NCI-H526 (cell line): Measurements from ENCODE around the gene ZFYVE27.

ENCODE experiments used
- DNase-seq, 2 experiments: peaks; one replicate each; lab custom pipeline; 2025; lab: John Stamatoyannopoulos, UW

Gene ZFYVE27

DNA sequence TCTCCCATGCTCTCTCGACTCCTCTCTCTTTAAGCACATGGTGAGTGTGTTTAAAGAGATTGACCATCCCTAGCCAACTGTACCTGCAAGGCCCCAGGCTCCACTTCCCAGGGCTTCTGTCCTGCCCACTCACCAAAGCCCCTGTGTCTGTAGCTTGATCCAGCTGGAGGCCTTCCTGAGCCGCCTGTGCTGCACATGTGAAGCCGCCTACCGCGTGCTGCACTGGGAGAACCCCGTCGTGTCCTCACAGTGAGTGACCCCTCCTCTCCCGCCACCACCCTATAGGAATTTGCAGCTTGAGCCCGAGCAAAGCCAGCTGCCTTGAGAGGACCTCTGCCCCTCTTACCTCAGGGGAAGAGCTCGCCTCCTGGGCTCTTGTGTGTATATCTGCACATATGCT, 11.2 kb downstream of the ZFYVE27 start:
- DNase-seq: no peak

DNA sequence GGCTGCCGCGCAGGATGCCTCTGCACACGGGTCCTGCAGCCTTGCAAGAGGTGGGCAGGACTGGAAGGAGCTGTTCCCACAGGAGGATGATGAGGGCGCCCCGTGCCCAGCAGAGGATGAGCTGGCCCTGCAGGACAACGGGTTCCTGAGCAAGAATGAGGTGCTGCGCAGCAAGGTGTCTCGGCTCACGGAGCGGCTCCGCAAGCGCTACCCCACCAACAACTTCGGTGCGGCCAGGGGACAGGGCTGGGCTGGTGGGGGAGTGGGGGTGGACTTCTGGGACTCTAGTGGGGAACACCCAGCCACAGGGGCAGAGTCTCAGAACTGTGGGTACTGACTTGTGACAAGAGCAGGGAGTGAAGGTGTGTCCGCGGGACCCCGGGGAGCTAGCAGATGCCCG, 16.0 kb downstream of the ZFYVE27 start:
- DNase-seq: no peak

DNA sequence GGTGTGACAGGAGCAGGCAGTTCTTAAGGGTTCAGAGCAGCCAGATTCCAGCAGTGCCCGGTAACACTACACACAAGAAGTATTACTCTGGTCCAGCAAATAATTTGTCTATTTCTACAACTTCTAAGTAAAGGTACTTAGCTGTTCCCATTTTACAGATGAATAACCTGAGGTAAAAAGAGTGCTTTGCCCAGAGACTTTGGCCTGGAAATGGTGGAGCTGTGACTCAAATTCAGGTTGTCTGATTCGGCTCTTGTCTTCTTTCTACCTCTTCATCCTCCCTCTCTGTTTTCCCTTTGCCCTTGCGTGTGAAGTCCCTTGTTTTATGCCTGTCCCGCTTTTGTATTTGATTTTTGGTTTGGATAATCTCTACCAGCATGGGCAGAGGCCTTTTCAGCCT, 17.8 kb downstream of the ZFYVE27 start:
- no peak for DNase-seq

DNA sequence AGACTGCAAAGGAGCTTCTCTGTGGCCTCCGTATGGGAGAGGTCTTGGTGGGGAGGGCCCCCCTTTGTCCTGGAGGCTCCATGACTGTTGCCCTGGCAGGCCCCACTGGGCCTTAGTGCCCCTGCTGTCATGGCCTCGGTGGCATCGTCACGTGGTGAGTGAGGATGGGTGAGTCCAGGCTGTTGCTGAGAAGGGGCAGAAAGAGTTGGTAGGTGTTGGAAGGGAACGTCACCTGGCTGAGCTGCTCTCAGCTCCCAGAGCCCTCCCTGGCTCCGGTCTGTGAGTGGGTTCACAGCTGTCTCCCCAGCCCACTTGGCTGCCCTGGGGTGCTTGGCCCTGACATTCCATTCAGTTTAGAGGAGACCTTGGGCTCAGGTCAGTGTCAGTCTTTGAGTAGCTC, 18.8 kb downstream of the ZFYVE27 start:
- no peak for DNase-seq

DNA sequence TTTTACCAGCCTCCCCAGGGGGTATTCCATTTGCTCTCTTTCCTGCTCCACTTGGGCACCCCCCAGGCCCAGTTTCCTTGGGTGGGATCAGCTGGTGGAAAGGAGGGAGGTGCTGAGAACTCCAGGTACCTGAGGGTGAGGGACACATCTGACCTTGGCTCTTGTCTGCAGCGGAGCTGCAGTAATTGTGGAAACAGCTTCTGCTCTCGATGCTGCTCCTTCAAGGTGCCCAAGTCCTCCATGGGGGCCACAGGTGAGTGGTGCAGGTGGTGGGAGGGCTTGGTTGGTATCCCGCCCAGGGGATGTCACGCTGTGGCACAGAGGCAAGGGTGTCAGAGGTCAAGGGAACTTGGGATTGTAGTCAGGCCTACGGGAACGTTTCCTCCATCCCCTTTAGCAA, 20.5 kb downstream of the ZFYVE27 start:
- DNase-seq: no peak

DNA sequence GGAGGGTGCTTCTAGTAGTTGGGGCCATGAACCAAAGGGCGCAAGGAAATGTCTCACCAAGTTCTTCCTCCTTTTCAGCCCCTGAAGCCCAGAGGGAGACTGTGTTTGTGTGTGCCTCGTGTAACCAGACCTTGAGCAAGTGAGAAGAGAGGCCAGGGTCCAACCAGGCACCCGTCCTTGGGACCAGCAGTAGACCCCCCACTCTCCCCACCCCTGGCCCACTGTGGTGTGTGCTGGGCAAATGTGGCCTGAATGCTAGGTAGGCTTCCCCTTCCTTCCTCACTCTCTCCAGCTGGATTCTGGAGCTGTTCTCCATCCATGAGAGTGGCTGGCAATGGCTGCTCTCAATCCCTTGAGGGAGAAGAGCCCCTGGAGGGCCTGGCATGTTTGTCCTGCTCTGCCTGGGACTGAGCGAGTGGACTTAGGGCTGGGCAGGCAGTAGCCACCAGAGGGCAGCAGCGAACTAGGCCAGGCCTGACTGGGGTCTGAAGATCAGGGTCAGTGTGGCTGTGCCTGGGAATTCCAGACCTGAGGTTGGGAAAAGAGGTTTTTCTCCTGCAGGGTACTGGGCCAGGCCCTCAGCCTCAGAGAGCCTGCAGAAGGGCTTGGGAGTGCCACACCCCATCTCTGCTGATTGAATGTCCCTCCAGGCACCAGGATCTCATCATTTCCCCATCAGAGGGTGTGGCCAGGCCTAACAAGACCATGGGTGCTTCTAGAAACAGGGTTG, 22.4 kb downstream of the ZFYVE27 start:
- peak in 1 of 2 experiments; percentile 60 for DNase-seq

DNA sequence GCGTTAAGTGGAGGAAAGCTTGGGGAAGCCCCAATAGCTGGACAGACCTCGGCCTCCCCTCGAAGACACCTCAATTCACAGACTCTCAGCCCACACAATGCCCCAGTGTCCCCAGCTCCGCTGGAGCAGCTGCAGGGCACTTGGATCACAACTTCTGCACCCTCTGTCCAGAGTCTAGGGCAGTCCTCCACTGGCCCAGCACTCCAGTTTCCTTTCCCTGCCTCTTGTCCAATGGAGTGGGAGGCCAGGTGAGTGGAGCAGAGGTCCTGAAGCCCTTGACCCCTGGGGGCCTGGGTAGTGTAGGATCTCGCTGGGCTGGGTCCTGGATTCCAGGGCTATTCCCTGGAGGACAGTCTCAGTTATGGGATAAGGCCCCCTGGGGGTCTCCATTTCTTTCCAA, 23.0 kb downstream of the ZFYVE27 start:
- no peak for DNase-seq

DNA sequence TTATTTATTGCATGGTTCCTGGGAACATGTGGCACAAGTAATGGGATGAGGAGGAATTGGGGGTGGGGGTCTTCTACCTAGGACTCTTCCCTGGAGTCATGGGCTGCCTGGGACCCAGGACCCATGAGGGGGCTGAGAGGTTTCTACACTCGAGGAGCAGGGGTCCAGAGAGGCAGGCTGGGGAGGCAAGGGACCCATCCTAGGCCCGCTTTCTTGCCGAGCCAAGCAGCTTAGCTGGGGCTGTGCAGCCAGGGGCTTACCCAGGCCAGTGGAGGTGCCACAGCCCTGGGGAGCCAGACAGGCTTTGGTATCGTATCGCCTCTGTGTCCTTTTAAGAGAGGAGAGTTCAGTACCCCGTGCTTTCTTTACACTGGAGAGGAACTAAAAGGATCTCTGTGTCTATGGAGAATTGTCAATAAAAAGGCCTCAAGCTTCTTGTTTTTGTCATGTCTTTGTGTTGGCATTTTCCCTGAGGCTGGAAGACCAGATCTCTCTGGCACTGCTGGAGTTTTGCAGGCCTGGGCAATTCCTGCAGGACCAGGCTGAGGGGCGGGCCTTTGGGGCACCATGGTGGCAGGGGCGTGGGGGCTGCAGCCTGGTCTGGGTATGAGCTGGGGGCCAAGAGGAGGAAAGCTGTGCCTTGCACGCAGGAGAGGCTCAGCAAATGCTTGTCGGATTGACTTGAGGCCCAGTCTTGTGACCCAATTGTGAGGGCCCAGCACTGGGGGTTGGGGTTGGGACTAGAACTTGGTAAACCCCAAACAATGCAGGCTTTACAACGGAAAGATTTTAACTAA, 23.7 kb downstream of the ZFYVE27 start:
- no peak for DNase-seq

DNA sequence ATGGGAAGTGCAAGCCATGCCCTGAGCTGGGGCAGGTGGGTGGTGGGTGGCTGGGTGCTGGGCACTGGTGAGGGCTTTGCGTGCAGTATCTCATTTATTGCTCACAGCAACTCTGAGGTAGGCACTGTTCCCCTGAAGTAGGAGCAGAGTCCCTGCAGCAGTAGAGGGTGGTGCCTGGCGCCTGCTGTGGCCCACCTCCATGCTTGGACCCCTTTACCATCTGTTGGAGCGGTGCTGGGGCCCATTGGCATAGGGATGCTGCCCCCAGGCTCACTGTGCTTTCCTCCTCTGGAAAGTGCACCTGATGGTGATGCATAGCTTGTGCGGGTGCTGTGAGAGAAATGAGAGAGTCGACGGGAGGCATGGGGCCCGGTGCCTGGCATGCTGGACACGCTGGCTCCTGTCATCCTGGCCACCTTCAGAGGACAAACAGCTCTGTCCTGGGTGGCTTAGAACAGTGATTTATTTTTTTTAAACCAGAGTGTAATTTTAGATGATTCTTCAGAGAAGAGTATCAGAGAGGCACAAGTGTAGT, 24.5 kb downstream of the ZFYVE27 start:
- no peak for DNase-seq

DNA sequence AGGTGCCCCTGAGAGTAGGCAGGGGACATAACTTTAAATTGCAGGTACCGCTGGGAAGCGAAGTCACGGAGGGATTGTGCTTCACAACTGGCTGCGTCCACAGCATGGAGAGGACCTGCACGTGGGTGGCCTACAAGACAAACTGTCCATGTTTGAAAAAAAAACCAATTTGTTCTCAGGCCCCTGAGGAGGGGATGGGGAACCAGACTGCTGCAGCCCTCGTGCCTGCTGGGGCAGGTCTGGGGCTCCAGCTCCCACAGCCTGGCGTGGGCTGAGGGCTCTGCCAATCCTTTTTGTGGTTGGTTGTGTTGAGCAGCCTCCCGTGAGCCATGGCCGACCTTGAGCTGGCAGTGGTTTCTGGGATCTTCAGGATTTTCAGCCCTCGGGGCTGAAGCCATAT, 25.1 kb downstream of the ZFYVE27 start:
- DNase-seq: no peak

DNA sequence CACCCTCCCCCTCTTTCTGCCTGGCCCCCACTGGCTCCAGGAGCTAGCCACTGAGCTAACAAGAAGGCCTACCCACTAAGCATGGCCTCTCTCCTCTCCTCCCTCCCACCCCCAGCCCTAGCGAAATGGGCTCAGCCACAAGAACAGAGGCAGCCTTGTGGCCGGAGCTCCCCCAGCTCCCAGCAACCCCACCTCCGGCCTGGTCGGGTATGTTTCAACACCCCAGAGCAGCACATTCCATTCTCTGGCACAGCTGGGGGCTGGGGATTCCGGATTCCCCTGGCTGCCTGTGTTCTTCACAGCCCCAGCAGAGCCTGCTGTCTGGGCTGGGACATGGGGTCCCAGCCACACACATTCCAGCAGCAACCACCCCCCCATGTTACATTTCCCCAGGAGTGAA, 25.9 kb downstream of the ZFYVE27 start:
- DNase-seq: no peak

DNA sequence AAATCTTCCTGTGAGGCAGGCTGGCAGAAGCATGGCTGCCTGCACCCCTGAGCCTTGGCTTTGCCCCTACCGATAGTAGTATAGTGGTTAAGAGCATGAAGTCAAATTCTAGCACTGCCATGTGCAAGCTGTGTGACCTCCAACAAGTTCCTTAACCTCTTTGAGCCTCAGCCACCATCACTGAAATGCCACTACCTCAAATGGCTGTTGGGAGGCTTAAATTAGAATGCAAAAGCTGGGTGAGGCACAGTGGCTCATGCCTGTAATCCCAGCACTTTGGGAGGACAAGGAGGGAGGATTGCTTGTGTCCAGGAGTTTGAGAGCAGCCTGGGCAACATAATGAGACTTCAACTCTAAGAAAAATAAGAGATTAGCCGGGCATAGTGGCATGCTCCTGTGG, 26.5 kb downstream of the ZFYVE27 start:
- DNase-seq: no peak

DNA sequence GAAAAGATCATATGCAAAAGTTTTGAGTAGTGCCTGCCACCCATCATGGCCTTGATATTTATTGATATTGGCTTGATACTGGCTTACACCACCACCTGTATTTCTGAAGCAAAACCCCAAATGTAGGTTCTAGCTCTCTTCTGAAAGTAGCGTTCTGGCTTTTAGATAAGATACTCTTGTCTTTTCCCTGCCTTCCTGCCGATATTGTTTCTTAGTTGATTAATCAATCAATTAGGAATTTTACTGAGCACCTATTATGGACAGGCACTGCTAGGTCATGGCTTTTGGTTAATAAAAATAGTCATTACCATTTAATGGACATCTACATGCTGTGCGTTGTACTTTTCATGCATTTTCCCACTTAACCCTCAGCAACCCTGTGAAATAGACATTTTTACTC, 27.0 kb downstream of the ZFYVE27 start:
- no peak for DNase-seq

DNA sequence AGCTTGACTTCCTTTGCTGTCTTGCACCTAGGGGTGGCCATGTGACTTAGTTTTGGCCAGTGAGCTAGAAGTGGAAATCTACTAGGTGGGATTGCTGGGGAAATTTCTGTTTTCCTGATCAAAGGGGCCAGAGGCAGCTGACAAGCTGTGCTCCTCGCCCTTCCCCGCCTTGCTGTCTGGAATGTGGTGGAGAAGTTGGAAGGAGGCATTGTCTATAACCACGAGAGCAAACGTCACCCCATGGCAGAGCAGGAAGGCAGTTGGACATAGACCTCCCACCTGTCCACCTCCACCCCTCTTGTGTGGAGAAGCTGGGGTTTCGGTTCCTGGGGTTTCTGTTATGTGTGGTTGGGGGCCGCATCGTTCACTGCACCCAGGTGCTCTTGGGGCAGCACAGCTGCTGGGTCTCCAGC, 27.6 kb downstream of the ZFYVE27 start:
- DNase-seq: no peak

DNA sequence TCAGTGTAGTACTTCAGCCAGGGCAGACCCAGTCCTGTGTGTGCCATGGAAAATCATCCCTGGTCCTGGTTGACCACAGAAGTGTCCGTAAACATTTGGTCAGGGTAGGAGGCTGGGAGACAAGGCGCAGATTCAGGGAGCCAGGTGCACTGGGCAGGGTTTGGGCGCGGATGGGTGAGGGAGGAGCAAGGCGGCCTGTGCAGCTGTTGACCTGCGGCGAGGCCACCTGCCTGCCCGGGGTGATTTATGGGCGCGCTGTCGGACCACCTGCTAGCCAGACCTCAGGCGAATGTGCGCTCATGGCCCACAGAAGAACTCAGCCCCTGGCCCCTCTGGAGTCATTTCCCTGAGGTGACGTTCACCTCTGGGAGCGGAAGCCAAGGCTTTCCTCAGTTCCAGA, 28.3 kb downstream of the ZFYVE27 start:
- DNase-seq: peak in 1 of 2 experiments; percentile 20

DNA sequence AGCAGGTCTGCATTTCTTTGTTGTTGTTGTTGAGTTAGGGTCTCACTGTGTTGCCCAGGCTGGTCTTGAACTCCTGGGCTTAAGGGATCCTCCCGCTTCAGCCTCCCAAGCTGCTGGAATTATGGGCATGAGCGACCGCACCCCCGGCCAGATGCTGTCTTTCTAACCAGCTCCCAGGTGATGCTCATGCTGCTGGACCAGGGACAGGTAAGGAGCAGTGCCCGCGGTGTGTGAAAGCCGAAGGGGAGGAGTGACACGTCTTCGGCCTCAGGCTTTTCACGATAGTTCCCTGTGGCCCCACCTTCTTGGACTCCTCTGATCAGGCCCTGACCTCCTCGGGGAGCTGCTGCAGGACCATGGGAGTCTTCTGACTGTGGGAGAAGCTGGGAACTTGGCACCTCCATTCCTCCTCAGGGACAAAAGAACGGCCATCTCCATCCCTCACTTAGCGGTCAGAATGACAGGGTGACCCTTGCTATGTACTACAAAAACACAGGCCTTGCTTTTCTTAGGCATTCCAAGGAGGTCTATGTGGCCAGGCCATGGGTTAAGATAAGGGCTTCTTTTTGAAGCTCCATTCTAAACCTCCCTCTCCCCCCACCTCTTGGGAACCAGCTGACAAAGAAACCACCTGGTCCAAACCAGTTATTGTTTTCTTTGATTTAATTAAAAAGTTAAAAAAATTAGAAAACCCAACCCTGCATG, 29.3 kb downstream of the ZFYVE27 start:
- DNase-seq: no peak

DNA sequence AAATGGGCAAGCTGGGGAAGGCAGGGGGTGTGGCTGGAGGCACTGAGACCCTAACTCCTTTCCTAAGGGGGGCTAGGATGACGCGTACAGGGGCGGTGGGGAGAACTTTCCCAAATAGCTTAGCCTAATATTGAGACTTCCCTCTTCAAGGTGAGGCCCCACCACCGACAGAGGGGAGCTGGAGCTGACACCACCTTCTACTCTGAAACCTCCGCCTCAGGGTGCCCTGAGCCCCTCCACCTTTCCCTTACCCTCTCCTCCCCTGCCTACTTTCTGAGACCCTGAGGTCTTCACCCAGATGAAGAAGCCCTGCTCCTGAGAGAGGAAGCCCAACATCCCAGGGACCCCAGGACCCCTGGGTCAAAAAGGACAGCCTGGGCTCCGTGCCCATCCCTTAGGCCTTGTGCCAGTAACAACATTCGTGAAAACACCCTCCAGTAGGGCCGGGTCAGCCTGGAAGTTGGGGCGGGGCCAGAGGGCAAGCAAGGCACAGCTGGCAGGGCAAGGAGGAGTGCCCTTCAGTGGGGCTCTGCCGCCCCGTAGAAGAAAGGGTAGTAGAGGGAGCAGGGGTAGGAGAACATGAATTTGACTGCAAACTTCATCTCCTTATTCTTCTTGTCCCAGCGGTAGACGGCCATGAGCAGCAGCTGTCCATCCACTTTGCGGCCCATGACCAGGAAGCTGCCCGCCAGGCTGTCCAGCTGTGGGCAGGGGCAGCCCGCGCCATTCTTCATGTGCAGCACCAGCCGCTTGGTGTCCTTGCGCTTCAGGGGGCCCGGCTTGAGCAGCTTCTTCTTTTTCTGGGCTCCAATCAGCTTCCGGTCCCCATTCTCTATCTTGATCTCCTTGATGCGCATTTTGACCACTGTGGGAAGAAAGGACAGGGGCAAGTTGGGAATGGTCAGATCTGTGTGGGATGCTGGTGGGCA, 30.3 kb downstream of the ZFYVE27 start:
- DNase-seq: no peak

DNA sequence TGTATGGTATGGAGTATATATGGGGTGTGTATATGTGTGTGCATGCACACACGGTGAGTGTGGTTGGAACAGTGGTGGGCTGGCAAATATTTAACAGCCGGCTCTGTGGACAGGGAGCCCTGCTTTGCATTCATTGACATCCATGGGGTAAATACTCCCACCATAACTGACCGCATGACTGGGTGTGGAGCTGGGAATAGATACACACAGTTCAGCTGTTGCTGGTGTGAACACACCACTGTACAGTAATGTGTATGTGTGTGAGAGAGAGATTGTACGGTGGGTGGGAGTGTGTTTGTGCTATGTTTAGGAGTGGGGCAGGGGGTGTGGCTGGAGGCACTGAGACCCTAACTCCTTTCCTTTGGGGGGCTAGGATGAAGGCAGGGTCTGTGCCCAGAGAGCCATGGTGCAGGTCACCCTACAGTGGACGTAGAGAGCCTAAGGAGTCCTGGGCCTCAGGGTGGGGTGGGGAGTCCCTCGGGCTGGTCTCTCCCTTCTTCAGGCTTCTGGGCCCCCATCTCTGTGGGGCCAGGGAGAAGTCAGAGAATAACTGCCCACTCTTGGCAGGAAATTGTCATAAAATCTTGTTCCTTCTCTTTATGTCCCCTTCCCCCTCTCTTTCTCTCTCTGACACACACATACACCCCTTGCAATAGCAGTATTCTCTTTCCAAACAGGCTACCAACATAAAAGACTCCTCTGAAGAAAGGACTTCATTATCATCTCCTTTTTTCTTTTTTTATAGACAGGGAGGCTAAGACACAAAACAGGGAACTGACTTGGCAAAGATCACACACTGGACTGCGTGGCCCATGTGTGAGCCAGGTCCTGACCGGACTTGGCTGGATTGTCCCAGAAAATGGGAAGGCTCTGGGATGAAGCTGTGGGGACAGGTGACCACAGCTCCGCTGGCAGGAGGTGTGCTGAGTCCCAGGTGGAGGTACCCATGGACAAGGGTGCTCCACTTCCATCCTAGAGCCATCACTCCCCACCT, 31.7 kb downstream of the ZFYVE27 start:
- DNase-seq: peak in 1 of 2 experiments; percentile 31

DNA sequence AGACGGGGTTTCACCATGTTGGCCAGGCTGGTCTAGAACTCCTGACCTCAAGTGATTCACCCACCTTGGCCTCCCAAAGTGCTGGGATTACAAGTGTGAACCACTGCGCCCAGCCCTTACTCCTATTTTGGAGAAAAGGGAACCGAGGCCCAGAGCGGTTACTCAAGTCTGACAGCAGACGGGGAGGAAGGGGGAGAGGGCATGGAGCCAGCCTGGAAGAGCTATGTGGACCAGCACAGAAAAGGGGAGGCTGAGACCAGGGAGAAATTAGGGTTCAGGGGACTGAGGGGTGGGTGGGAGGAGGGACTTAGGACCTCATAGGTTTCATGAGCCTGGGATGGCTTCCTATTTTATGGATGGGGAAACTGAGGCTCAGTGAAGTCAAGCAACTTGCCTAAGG, 33.3 kb downstream of the ZFYVE27 start:
- no peak for DNase-seq
